Loucy (cell line): ENCODE results near the gene LIN28B.

Experiments
- H2AFZ ChIP-seq: fragments of 200-600 bp; sonication (generic); 2 replicates; pipeline ENCODE4 v1.6.0; 2016; ENCODE audit warnings: antibody characterized with exemption, mild to moderate bottlenecking, low read length, moderate library complexity
- H3F3A ChIP-seq: fragments of 200-600 bp; 2 replicates; pipeline ENCODE4 v1.6.0; 2016; ENCODE audit warnings: antibody characterized with exemption, low read depth, mild to moderate bottlenecking
- H3K27me3 ChIP-seq: fragments of 200-600 bp; sonication (generic); 2 replicates; pipeline ENCODE4 v1.6.1; 2014; ENCODE audit warnings: low read length, mild to moderate bottlenecking; ENCODE audit not compliant: insufficient read depth, poor library complexity, severe bottlenecking
- H3K36me3 ChIP-seq: fragments of 200-600 bp; sonication (generic); 2 replicates; pipeline ENCODE4 v1.6.1; 2016; ENCODE audit warnings: low read length; ENCODE audit not compliant: insufficient read depth
- H3K4me1 ChIP-seq: fragments of 200-600 bp; sonication (generic); 2 replicates; pipeline ENCODE4 v1.5.1; 2014; ENCODE audit warnings: low read length, mild to moderate bottlenecking; ENCODE audit not compliant: insufficient read depth, poor library complexity, severe bottlenecking
- H3K4me2 ChIP-seq: fragments of 200-600 bp; sonication (generic); 2 replicates; pipeline ENCODE4 v1.6.0; 2014; ENCODE audit warnings: antibody characterized with exemption, low read length, low read depth, mild to moderate bottlenecking; ENCODE audit not compliant: poor library complexity, severe bottlenecking
- H3K4me3 ChIP-seq: fragments of 200-600 bp; sonication (generic); 2 replicates; pipeline ENCODE4 v1.5.1; 2014; ENCODE audit warnings: low read length, mild to moderate bottlenecking, mixed read lengths; ENCODE audit not compliant: poor library complexity, severe bottlenecking
- H3K79me2 ChIP-seq: fragments of 200-600 bp; sonication (generic); 2 replicates; pipeline ENCODE4 v1.6.1; 2014; ENCODE audit warnings: low read length; ENCODE audit not compliant: insufficient read depth
- H3K9ac ChIP-seq: fragments of 200-600 bp; sonication (generic); 2 replicates; pipeline ENCODE4 v1.6.0; 2014; ENCODE audit warnings: mild to moderate bottlenecking, low read depth, low read length, moderate library complexity; ENCODE audit not compliant: poor library complexity, severe bottlenecking
- H3K9me2 ChIP-seq: fragments of 200-600 bp; sonication (generic); replicated peaks from 2 replicates; pipeline ENCODE4 v1.6.1; 2016; ENCODE audit warnings: low read depth, low read length, mixed read lengths
- H3K9me3 ChIP-seq: fragments of 200-600 bp; sonication (generic); 2 replicates; pipeline ENCODE4 v1.6.1; 2014; ENCODE audit warnings: mild to moderate bottlenecking, antibody characterized with exemption, low read length, low read depth; ENCODE audit not compliant: insufficient read depth
- H4K20me1 ChIP-seq: fragments of 200-600 bp; sonication (generic); 2 replicates; pipeline ENCODE4 v1.6.0; 2014; ENCODE audit warnings: antibody characterized with exemption, low read length, mild to moderate bottlenecking; ENCODE audit not compliant: insufficient read depth, poor library complexity, severe bottlenecking
- EZH2phosphoT487 ChIP-seq: fragments of 200-600 bp; IDR thresholded peaks from 2 replicates; pipeline ENCODE4 v1.6.1; 2018; ENCODE audit warnings: antibody characterized with exemption, mild to moderate bottlenecking, moderate library complexity, borderline replicate concordance
- TF ChIP-seq, protein P1 (sequence below): fragments of 200-600 bp; sonication (generic); conservative IDR thresholded peaks from 2 replicates; pipeline ENCODE4 v1.5.1; 2014; ENCODE audit warnings: mild to moderate bottlenecking, antibody characterized with exemption, low read length

Gene LIN28B

DNA sequence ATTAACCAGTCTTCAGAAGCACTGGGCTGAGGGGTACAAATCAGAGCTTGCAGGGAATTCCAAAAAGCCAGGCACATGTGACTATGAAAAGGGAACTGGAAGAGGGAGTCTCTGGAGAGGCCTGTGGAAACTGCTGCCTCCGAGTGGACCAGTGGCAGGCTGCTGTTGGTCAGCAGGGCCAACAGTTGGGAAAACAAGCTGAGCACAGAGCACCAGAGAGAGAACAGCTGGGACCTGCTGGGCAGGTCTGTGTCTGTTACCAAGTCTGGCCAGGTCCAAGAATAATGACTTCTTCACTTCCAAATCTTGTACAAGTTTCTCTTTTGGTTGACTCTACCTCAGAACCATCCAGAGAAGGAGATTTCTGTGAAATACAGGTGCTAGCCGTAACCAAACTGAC is 81.4 kb downstream of the LIN28B start:
- no peaks in the 10 kb centered on the region for H3K79me2 ChIP-seq

DNA sequence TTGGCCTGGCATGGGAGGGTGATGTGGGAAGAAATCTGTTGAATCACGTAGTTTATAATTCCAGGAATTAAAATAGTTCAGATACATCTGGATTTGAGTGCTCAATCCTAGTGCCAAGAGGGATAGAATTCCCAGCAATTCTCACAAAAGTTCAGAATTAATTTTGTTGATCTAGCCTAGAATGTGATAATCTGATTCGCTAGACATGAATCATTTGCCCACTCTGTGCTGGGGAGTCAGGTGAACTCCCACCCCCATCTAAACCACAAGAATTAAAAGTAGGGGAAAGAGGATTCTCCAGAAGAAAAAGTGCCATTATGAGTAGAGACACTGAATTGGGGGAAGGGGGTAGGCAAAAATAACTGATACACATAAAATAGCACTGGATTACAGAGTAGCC is 85.0 kb downstream of the LIN28B start:
- H3K9me3 ChIP-seq, result no peaks in the 10 kb centered on the region
- H3K79me2 ChIP-seq, result no peaks in the 10 kb centered on the region
- H4K20me1 ChIP-seq, result no peaks in the 10 kb centered on the region
- no peak overlapping the region for H3K9ac ChIP-seq
- no peak overlapping the region for H3K4me3 ChIP-seq
- H3K9me2 ChIP-seq, result no peaks in the 10 kb centered on the region
- H3K4me2 ChIP-seq, result no peak overlapping the region
- no peak overlapping the region for H2AFZ ChIP-seq
- H3F3A ChIP-seq, result no peaks in the 10 kb centered on the region
- H3K36me3 ChIP-seq, result no peaks in the 10 kb centered on the region
- H3K27me3 ChIP-seq, result no peaks in the 10 kb centered on the region
- no peaks in the 10 kb centered on the region for H3K4me1 ChIP-seq
- TF ChIP-seq, protein P1, sequence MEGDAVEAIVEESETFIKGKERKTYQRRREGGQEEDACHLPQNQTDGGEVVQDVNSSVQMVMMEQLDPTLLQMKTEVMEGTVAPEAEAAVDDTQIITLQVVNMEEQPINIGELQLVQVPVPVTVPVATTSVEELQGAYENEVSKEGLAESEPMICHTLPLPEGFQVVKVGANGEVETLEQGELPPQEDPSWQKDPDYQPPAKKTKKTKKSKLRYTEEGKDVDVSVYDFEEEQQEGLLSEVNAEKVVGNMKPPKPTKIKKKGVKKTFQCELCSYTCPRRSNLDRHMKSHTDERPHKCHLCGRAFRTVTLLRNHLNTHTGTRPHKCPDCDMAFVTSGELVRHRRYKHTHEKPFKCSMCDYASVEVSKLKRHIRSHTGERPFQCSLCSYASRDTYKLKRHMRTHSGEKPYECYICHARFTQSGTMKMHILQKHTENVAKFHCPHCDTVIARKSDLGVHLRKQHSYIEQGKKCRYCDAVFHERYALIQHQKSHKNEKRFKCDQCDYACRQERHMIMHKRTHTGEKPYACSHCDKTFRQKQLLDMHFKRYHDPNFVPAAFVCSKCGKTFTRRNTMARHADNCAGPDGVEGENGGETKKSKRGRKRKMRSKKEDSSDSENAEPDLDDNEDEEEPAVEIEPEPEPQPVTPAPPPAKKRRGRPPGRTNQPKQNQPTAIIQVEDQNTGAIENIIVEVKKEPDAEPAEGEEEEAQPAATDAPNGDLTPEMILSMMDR, result no peak
- TF ChIP-seq EZH2phosphoT487, result no peak

More for the DNA sequence above, 81.4 kb downstream of the LIN28B start:
- H4K20me1 ChIP-seq, result no peaks in the 10 kb centered on the region
- no peaks in the 10 kb centered on the region for H3F3A ChIP-seq
- H3K4me1 ChIP-seq, result no peaks in the 10 kb centered on the region
- no peaks in the 10 kb centered on the region for H3K9me3 ChIP-seq
- no peak overlapping the region for H3K9ac ChIP-seq
- no peak overlapping the region for H2AFZ ChIP-seq
- no peak overlapping the region for H3K4me2 ChIP-seq
- TF ChIP-seq EZH2phosphoT487, result no peak
- TF ChIP-seq, protein P1, result no peak
- no peak overlapping the region for H3K4me3 ChIP-seq
- H3K9me2 ChIP-seq, result no peaks in the 10 kb centered on the region
- no peaks in the 10 kb centered on the region for H3K27me3 ChIP-seq
- no peaks in the 10 kb centered on the region for H3K36me3 ChIP-seq

DNA sequence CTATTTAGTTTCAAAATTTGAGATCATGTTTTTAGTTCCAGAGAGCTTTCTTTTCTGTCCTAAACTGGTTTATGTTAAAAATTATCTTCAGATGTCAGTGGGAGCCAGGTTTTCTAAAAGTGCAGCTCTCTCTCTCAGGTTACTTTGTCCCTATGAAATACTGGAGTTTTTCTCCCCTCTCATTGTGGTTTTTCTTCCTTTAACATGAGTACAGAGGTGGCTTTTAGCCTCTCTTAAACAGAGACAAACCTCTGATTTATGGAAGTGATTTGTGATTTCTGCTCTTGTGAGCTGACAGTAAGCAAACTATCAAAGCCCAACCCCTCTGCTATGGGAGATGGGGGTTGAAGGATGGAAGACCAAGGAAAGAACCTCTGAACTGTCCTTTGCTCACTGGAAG is 85.7 kb downstream of the LIN28B start:
- H3K27me3 ChIP-seq, result no peaks in the 10 kb centered on the region
- H3K9ac ChIP-seq, result no peak overlapping the region
- no peak overlapping the region for H3K4me2 ChIP-seq
- no peak overlapping the region for H3K4me3 ChIP-seq
- H3K36me3 ChIP-seq, result no peaks in the 10 kb centered on the region
- no peaks in the 10 kb centered on the region for H3K4me1 ChIP-seq
- H3F3A ChIP-seq, result no peaks in the 10 kb centered on the region
- H2AFZ ChIP-seq, result no peak overlapping the region
- H3K79me2 ChIP-seq, result no peaks in the 10 kb centered on the region
- no peaks in the 10 kb centered on the region for H3K9me2 ChIP-seq
- H3K9me3 ChIP-seq, result no peaks in the 10 kb centered on the region
- no peaks in the 10 kb centered on the region for H4K20me1 ChIP-seq
- TF ChIP-seq EZH2phosphoT487, result no peak
- TF ChIP-seq, protein P1, result no peak
